GM18873 (cell line): ENCODE measurements around the gene PNMA8A.
"Not testable (repeated sequence)": the region's sequence is repeated elsewhere in the genome, so short reads cannot be mapped to it uniquely, and the experiment has no call there.

Experiments
- ATAC-seq: cut with Tn5 transposase; IDR thresholded peaks from one replicate; pipeline ENCODE4 v1.9.1; 2021; ENCODE audit warnings: mild to moderate bottlenecking, moderate library complexity, moderate number of reproducible peaks; ENCODE audit not compliant: unreplicated experiment, low FRiP score

PNMA8A gene, protein sequence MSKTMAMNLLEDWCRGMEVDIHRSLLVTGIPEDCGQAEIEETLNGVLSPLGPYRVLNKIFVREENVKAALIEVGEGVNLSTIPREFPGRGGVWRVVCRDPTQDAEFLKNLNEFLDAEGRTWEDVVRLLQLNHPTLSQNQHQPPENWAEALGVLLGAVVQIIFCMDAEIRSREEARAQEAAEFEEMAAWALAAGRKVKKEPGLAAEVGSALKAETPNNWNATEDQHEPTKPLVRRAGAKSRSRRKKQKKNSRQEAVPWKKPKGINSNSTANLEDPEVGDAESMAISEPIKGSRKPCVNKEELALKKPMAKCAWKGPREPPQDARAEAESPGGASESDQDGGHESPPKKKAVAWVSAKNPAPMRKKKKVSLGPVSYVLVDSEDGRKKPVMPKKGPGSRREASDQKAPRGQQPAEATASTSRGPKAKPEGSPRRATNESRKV

DNA sequence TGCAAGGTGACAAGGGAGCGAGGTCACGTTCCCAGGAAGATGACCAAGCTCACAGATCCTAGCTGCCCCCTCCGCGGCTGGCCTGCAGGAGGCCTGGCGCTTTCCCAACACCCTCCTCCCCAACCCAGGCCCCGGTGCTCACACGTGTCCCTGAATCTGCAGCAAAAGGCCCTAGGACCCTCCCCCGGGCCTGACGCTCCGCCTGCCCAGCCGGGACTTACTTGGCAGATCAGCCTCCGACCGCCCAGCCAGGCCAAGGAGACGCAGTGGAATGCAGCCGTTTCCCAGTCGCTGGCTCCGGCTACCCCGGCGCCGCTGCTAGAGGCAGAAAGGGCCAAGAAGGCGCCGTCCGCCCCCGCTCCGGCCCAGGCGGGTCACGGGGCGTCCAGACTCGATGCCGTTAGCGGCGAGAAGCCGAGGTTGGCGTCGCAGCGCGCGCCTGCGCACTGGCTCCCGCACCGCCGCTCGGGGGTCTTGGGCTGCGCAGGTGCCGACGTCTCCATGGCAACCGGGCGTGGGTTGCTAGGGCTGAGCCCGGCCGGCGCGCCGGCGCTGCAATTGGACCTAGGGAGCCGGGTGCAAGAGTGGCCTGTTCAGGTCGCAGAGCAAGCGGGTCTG lies at the start of gene PNMA8A:
TSS of gene PNMA8A (minus strand) at position 448 of the 618 bp plus-strand sequence. CDS start 528 bp downstream, outside the sequence.
- no peak for ATAC-seq

DNA sequence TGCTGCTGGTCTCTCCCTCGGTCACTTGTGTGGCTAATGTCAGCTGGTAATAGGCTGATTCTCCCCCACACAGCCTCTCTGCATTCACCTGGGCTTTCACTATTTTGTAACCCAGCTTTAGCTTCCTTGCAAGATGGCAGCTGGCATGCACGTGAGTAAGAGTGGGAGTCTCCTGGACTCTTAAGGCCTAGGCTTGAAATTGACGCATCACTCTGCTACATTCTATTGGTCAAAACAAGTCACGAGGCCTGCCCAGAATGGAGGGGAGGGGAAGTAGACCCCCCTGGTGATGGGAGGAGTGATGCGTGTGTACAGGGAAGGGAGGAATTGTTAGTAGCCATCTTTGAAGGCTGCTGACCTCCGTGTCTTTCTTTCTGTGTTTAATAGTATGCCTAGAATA lies 49.3 kb upstream of the PNMA8A start:
- ATAC-seq, result no peak

DNA sequence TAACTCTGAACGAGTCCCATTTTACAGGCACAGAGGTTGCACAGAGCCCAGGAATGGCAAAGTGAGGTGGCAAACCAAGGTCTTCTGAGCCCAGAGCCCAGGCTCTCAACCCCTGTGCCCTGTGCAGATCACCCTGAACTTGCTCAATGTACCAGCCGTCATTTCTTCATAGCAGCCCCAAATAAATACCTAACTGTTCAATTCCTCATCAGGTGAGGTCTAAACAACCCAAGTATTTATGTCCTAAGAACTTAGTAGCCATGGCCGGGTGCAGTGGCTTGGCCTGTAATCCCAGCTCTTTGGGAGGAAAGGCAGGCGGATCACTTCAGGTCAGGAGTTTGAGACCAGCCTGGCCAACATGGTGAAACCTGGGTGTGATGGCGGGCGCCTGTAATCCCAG lies 46.1 kb upstream of the PNMA8A start:
- ATAC-seq, result no peak

DNA sequence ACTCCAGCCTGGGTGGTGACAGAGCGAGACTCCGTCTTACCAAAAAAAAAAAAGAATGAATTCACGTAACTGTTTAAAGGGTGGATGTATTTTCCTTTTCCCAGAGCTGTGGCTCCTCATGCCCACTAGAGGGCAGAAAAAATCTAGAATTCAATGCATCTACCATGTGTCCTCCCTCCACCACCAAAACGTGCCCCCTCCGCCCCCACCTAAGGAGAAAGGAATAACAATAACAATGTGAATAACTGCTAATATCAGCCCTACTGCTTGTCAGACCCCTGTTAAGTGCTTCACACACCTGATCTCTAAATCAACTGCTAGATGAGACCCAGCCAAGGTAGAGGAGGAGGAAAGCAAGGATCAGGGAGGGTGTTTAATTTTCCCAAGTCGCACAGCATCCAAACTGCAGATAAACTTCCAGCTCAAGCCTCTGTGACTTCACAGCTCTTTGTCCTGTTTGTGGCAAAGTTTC lies 44.6 kb upstream of the PNMA8A start:
- no peak for ATAC-seq

DNA sequence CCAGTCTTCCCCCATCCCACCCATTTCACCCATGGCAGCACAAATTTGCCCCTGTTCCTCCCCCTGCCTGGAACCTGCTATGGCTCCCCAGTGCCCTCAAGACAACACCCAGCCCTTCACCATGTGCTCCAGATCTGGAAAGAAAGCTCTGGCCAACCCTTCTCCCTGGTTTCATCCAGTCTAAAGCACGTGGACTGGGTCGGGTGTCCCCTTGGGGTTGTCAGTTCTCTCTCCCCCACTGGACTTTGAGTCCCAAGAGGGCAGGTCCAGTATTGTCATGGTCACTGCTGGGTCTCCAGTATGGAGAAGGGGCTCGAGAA lies 43.9 kb upstream of the PNMA8A start:
- no peak for ATAC-seq

DNA sequence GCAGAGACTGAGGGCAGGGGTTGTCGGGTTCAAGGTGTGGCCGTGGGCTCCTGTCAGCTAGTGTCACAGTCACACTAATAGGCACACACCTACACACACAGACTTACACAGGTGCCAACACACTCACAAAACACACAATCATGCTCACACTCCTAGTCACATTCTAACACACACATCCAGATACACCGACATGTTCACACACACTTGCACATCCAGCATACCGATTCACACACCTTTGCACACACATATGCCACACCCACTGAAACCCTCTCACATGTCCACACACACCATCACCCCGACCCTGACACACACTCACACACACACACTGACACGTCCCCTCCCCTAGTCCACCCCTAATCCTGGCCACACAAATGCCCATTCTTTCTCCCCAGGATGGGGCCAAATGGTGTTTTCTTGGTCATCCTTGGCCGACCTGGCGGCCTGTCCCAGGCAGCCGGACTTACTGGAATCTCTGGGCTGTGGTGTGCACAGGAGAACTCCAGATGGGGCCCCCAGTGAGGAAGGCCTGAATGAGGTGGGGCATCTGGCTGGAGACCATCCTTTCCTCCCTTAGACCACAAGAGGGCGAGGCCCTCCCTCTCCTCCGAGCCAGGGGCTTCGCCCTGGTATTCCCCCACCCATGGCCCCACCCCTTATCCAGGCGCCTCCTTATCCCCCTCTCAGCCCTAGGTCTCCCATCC lies 43.4 kb upstream of the PNMA8A start:
- ATAC-seq, result no peak

DNA sequence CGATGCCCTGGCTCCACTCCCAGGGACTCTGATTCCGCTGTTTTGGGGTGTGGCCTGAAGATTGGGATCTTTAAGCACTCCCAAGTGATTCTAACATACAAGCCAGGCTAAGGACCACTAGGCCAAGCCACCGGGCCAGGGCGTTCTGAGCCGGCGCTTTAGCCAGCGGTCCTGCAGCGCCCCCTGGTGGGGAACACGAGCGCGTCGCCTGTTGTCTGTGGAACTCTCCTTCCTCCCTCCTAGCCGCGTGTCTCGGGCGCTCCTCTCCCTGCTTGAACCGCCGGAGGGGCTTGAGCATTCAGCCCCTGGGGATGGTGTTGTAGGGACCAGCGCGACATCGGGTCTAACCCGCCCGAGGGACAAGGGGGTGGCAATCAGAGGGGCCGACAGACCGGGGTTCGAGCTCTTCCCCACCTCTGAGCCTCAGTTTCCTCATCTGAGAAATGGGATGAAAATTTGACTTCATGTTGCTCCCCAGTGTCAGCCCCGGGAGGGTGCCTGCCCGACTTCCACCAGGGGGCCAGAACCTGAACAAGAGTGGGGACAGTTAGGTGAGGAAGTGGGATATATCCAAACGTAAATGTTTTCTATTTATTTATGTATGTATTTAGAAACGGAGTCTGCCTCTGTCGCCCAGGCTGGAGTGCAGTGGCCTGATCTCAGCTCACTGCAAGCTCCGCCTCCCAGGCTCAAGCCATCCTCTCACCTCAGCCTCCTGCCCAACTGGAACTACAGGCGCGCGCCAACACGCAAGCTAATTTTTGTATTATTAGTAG lies 42.3 kb upstream of the PNMA8A start:
- no peak for ATAC-seq

DNA sequence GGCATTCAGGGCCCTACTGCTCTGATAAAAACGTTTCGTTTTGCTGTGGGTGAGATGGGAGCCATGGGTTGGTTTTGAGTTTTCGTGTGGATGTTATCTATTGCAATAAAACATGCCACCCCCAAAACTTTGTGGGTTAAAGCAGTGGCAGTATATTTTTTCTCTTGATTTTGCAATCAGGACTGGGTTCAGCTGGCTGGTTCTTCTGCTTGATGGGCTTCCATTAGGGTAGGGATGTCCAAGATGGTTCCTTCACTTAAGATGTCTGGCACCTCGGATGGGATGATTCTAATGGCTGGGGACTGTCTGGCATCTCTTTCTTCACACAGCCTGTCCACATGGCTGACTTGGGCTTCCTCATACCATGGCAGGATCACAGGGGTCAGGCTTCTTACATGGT lies 39.9 kb upstream of the PNMA8A start:
- no peak for ATAC-seq

DNA sequence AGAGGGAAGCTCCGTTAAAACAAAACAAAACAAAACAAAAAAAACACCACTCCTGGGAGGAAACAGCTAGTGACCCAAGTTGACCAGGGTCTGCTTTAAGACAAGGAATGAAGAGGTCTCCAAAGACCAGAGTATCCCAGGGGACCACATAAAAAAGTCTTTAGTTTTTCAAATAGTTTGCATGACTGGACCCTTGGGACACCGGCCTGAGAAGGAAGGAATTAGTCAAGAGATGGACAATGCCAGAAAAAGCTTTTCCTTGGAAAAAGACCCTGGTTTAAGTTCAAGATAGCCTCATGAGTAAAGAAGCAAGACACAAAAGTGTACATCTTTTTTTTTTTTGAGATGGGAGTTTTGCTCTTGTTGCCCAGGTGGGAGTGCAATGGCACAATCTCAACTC lies 36.8 kb upstream of the PNMA8A start:
- no peak for ATAC-seq

DNA sequence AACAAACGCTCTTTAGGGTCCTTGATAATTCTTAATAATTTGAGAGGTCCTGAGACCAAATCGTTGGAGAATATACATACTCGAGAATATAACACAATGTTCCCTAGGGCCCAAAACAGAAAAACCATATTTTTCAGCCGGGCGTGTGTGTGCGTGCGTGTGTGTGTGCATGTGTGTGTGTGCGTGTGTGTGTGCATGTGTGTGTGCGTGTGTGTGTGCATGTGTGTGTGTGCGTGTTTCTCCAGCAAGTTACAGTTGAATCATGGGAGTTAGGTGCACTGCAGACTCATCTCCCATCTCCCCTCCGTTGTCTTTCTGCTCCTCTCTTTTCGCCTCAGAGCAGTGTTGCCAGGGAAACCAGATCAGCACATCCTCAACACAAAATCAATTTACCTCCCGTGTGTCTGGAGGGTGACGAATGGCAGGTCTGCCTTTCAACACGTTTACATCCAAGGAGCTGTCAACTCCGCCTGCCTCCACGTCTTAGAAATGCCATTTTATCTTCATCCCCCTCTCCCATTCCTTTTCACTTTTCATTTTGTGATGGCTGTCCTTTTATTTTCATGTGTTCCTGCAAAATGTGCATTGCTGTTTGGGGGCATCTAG lies 32.6 kb upstream of the PNMA8A start:
- no peak for ATAC-seq

DNA sequence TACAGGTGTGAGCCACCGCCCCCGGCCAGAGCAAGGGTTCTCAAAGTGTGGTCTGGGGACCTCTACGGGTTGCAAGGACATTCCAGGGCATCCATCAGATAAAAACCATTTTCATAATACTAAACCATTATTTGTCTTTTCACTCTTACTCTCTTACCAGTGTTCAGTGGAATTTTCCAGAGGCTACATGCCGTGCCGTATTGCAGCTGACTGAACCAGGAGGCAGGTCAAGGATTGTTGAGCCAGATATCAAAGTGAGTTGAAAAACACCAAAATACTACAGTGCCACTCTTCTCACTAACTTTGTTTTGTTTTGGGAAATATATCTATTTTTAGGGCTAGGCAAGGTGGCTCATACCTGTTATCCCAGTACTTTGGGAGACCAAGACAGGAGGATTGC lies 31.5 kb upstream of the PNMA8A start:
- ATAC-seq, result no peak

DNA sequence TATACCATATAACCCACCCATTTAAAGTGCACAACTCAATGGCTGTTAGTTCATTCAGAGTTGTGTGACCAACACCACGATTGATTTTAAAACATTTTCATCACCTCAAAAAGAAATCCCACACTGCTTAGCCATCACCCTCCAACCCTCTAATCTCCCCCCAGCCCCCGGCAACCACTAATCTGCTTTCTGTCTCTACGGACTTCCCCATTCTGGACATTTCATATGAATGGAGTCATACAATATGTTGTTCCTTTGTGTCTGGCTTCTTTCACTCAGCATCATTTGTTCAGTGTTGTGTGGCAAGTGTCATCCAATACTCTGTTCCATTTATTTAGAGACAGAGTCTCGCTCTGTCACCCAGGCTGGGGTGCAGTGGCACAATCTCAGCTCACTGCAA lies 28.3 kb upstream of the PNMA8A start:
- ATAC-seq, result no peak

DNA sequence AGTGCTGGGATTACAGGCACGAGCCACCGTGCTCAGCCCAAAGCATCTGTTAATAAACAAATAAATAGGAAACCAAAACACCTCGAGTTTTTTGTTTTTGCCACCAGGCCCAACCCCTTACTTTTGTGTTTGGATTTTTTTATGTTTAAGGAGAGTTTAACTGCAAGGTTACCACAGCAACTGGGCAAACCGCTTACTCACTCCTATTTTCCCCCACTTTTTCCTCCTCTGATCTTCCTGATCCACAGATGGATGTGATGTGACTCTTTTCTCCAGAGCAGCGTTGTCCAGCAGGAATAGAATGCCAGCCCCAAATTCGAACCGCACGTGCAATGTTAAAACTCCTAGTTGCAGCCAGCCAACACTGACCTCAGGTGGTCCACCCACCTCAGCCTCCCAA lies 26.4 kb upstream of the PNMA8A start:
- ATAC-seq, result no peak

DNA sequence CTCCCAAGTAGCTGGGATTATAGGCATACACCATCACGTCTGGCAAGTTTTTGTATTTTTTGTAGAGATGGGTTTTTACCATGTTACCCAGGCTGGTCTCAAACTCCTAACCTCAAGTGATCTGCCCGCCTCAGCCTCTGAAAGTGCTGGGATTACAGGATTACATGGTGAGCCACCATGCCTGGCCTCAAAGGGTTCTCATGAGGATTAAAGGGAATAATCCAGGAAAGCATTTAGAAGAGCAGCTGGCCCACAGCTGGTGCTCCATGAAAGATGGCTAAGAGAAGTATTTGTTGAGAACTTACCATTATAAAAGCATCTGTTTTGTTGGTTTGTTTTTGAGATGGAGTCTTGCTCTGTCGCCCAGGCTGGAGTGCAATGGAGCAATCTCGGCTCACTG lies 25.5 kb upstream of the PNMA8A start:
- not testable (repeated sequence) for ATAC-seq

DNA sequence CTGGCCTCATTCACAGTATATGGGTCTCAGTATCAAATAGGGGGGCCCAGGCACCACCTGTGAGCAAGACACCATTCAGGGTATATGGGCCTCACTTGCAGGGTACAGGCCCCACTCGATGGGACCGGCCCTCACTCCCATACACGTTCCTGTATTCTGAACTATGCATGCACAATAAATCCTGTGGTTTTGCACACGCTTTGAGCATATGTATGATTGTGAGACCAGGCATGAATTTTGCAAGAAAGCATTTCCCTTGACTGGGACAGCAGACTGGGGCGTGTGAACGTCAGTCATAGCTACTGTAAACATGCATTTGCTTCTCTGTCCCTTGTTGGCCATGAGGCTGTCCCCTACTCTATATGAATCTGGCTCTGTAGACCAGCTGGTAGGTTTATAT lies 24.9 kb upstream of the PNMA8A start:
- no peak for ATAC-seq

DNA sequence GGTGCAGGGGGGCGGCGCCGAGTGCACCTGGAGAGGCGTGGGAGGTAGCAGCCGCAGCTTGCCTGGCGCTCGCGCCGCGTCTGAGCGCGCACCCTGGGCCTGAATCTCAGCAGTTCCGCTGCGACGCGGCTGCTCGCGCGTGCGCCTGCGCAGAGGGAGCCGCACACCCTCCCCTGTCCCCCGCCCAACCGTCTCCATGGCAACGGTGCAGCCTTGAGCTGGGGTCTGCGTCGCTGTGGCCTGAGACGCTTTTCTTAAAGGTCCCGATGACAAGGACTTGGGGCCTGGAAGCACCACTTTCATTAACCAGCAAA lies 24.4 kb upstream of the PNMA8A start, which contains the start of gene PNMA8B:
TSS of gene PNMA8B (minus strand) at position 82 of the 314 bp plus-strand sequence. CDS start 402 bp downstream, outside the sequence.
- no peak for ATAC-seq

DNA sequence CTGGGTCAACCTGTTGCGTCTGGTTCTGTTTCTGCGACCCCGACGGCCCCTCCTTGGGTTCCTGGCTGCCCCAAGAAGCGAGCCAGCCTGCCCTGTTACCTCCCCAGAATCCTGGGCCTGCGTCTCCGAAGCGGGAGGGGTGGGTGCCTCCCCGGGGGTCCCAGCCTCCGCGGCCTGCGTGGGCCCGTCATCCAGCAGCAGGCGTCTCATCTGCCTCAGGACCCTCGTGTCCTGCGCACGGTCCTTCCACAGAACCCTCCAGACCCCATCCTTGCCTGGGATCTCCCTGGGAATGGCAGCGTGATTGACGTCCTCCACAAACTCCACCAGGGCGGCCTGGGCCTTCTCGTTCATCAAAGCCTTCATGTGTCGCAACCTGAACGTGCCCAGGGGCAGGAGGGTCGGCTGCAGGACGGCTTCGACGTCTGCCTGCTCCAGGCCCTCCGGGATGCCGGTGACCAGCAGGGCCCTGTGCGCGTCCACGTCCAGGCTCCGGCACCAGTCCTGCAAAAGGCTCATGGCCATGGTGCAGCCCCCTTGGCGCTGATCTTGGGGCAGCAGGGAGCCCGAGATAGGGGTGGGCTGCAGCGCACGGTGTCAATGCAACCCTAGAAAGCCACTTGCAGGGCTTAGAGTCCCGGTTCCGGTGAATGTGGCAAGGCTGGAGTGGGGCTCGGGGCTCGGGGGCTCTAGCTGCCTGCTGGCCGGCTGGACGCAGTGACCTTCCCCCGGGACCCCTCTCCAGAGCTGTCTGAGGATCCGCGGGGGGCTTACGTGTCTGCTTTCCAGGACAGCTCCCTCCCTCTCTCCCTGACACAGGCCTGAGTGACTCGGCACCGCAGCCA lies 23.8 kb upstream of the PNMA8A start:
- ATAC-seq, result no peak

DNA sequence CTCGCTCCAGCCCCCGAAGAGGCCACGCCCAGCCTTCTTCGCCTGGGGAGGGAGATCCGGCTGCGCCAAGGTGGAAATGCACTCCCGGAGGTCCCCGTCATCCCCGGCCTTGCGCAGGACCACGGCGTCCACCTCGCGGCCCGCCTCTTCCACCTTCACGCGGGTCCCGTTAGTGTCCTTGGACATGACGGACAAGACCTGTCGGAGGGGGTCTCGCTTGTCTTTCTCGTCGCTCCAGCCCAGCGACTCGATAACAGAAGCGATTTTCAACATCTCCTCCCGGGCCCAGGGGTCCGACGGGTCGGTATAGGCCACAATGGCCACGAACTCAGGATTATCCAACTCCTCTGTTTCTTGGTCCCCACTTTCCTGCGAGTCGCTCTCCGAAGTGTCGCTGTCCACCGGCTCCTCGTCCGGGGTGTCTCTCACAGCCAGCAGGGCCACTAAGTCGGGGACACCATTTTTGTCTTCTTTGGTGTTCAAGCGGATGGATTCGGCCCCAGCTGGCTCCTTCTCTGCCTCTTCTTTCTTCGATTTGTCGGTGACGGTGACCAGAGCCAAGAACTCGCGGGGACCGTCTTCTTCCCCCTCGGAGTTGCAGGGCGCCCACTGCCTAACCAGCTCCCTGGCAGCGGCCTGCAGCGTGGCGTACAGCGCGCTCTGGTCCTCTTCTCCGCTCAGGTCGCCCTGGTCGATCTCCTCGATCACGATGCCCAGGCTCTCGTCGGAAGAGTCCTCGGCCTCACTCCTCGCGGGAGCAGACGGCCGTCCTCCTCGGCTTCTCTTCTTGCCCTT lies 23.0 kb upstream of the PNMA8A start:
- ATAC-seq, result no peak
